ENCODE results near the gene PUS7.

- no peak for TF ChIP-seq CTCF (IDR thresholded peaks at IDR 0.05; ENCODE audit: low read depth, low read length, missing input control)
- TF ChIP-seq JUND (IDR thresholded peaks at IDR 0.05), result no peak
- TF ChIP-seq SP1 (IDR thresholded peaks at IDR 0.05), result no peak
Measured at GRCh38 chr7:105512926-105513526, 9.0 kb downstream of the PUS7 start.

Measured in liver (tissue), 3 donors.